ENCODE results near the gene MLH3. TPM values are rescaled to one million over a fixed set of nuclear protein-coding genes. Genes with fewer than 3 reads are reported as not detected.

Gene MLH3
- polyA plus RNA-seq, 1 donor from 2014 or later = 17.3 TPM

DNA sequence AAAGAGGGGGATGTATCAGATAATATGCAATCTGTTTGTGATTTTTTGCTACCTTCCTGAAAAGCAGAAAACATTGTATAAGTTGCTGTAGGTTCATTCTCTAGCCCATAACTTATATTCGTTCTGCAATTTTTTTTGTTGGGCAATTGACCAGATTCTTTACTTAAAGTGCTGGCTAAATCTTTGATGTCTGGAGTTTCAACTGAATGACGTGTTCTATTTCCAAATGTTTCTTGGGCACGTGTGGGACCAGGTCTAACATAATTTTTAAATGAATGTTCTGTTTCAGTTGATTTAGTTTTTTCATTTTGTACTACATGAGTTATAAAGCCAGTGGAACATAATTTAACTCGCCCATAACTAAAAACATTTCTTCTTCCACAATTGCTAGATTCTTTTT, 3.8 kb downstream of the MLH3 start:
- Histone ChIP-seq H3K27me3 (ENCODE audit: insufficient read depth, low read depth, low read length) (no peaks in the 10 kb centered on the region), H3K27ac (ENCODE audit: low read length) (no peak overlapping the region)

DNA sequence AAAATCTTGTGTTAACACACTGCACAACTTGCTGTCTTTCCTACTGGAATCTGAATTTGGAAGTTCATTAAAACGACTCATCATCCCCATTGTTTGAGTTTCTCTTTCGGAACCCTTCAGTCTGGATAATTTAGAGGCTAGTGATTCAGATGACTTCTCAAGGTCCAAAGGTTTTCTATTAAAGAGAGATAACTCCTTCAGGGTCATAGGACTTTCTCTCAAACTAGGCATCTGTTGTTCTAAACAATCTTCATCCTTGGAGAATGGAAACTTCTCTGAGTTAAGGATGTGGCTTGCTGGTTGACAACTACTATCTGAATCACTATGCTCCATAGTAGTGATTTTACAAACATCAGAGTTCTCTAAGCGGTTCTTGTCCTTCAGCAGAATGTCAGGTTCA, 4.4 kb downstream of the MLH3 start:
- Histone ChIP-seq H3K9ac (ENCODE audit: low read length) (no peak overlapping the region), H4K20me1 (ENCODE audit: insufficient read depth) (no peaks in the 10 kb centered on the region), H3K4me3 (ENCODE audit: low read length) (no peak overlapping the region), H3K36me3 (ENCODE audit: insufficient read depth, low read length) (no peaks in the 10 kb centered on the region), H3K4me2 (ENCODE audit: low read length) (no peak overlapping the region), H3F3A (ENCODE audit: insufficient read depth, low read length, poor library complexity, severe bottlenecking) (no peaks in the 10 kb centered on the region), H3K27me3 (ENCODE audit: insufficient read depth, low read depth, low read length) (no peaks in the 10 kb centered on the region), H2AFZ (ENCODE audit: low read depth, low read length) (no peak overlapping the region), H3K79me2 (replicated peaks; ENCODE audit: insufficient read depth, low read length) (no peaks in the 10 kb centered on the region), H3K9me3 (ENCODE audit: low read length) (no peaks in the 10 kb centered on the region), H3K9me2 (ENCODE audit: insufficient read depth, low read length) (no peaks in the 10 kb centered on the region), H3K27ac (ENCODE audit: low read length) (no peak overlapping the region)
- TF ChIP-seq SMC3 (conservative IDR thresholded peaks at IDR 0.05; ENCODE audit: poor library complexity) (no peak), POLR2AphosphoS5 (IDR thresholded peaks at IDR 0.05) (no peak)

More for the DNA sequence above, 3.8 kb downstream of the MLH3 start:
- no peaks in the 10 kb centered on the region for H3K79me2 ChIP-seq (replicated peaks; ENCODE audit: insufficient read depth, low read length)
- H3K4me2 ChIP-seq (ENCODE audit: low read length) = no peak overlapping the region
- H3K9me3 ChIP-seq (ENCODE audit: low read length) = no peaks in the 10 kb centered on the region
- H4K20me1 ChIP-seq (ENCODE audit: insufficient read depth) = no peaks in the 10 kb centered on the region
- no peak overlapping the region for H2AFZ ChIP-seq (ENCODE audit: low read depth, low read length)
- no peak overlapping the region for H3K9ac ChIP-seq (ENCODE audit: low read length)
- H3K36me3 ChIP-seq (ENCODE audit: insufficient read depth, low read length) = no peaks in the 10 kb centered on the region
- H3K9me2 ChIP-seq (ENCODE audit: insufficient read depth, low read length) = no peaks in the 10 kb centered on the region
- TF ChIP-seq, protein P1, sequence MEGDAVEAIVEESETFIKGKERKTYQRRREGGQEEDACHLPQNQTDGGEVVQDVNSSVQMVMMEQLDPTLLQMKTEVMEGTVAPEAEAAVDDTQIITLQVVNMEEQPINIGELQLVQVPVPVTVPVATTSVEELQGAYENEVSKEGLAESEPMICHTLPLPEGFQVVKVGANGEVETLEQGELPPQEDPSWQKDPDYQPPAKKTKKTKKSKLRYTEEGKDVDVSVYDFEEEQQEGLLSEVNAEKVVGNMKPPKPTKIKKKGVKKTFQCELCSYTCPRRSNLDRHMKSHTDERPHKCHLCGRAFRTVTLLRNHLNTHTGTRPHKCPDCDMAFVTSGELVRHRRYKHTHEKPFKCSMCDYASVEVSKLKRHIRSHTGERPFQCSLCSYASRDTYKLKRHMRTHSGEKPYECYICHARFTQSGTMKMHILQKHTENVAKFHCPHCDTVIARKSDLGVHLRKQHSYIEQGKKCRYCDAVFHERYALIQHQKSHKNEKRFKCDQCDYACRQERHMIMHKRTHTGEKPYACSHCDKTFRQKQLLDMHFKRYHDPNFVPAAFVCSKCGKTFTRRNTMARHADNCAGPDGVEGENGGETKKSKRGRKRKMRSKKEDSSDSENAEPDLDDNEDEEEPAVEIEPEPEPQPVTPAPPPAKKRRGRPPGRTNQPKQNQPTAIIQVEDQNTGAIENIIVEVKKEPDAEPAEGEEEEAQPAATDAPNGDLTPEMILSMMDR (IDR thresholded peaks at IDR 0.05; ENCODE audit: poor library complexity, severe bottlenecking) = no peak
- TF ChIP-seq RAD21 (conservative IDR thresholded peaks at IDR 0.05) = no peak
- TF ChIP-seq EZH2 (IDR thresholded peaks at IDR 0.05; ENCODE audit: borderline replicate concordance, insufficient read depth, low read length, poor library complexity, severe bottlenecking) = no peak
- TF ChIP-seq POLR2AphosphoS5 (IDR thresholded peaks at IDR 0.05) = no peak
- TF ChIP-seq MXI1 (conservative IDR thresholded peaks at IDR 0.05; ENCODE audit: poor library complexity, severe bottlenecking) = no peak
- no peak for TF ChIP-seq EP300 (conservative IDR thresholded peaks at IDR 0.05; ENCODE audit: poor library complexity, severe bottlenecking)
- TF ChIP-seq SMC3 (conservative IDR thresholded peaks at IDR 0.05; ENCODE audit: poor library complexity) = no peak
- TF ChIP-seq TAF1 (IDR thresholded peaks at IDR 0.05; ENCODE audit: low read depth) = no peak
- TF ChIP-seq, protein P2, sequence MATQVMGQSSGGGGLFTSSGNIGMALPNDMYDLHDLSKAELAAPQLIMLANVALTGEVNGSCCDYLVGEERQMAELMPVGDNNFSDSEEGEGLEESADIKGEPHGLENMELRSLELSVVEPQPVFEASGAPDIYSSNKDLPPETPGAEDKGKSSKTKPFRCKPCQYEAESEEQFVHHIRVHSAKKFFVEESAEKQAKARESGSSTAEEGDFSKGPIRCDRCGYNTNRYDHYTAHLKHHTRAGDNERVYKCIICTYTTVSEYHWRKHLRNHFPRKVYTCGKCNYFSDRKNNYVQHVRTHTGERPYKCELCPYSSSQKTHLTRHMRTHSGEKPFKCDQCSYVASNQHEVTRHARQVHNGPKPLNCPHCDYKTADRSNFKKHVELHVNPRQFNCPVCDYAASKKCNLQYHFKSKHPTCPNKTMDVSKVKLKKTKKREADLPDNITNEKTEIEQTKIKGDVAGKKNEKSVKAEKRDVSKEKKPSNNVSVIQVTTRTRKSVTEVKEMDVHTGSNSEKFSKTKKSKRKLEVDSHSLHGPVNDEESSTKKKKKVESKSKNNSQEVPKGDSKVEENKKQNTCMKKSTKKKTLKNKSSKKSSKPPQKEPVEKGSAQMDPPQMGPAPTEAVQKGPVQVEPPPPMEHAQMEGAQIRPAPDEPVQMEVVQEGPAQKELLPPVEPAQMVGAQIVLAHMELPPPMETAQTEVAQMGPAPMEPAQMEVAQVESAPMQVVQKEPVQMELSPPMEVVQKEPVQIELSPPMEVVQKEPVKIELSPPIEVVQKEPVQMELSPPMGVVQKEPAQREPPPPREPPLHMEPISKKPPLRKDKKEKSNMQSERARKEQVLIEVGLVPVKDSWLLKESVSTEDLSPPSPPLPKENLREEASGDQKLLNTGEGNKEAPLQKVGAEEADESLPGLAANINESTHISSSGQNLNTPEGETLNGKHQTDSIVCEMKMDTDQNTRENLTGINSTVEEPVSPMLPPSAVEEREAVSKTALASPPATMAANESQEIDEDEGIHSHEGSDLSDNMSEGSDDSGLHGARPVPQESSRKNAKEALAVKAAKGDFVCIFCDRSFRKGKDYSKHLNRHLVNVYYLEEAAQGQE (IDR thresholded peaks at IDR 0.05; ENCODE audit: borderline replicate concordance) = no peak
- H3K4me3 ChIP-seq (ENCODE audit: low read length) = no peak overlapping the region
- H3F3A ChIP-seq (ENCODE audit: insufficient read depth, low read length, poor library complexity, severe bottlenecking) = no peaks in the 10 kb centered on the region

DNA sequence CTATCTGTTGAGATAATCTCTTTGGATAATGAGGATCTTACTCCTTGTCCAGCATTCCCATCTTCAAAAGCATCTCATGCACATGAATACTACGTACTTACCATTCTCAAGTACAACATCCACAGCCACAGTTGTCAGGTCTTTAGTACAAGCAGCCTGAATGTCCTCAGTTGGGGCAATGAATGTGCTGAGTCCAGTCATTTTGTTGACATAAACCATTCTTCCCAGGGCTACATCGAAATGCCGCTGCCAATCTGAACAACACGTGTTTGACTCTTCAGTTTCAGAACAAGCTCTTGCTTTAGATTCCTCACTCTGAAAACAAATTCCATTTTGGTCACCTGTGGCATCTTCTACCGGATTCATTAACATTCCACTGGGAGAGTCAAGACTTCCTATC, 5.0 kb downstream of the MLH3 start:
- H3K4me3 ChIP-seq (ENCODE audit: low read length) = no peak overlapping the region
- H3K36me3 ChIP-seq (ENCODE audit: insufficient read depth, low read length) = no peaks in the 10 kb centered on the region
- no peaks in the 10 kb centered on the region for H3K79me2 ChIP-seq (replicated peaks; ENCODE audit: insufficient read depth, low read length)
- H3K9me3 ChIP-seq (ENCODE audit: low read length) = no peaks in the 10 kb centered on the region
- H4K20me1 ChIP-seq (ENCODE audit: insufficient read depth) = no peaks in the 10 kb centered on the region
- no peak for TF ChIP-seq TAF1 (IDR thresholded peaks at IDR 0.05; ENCODE audit: low read depth)
- TF ChIP-seq EZH2 (IDR thresholded peaks at IDR 0.05; ENCODE audit: borderline replicate concordance, insufficient read depth, low read length, poor library complexity, severe bottlenecking) = no peak
- no peak for TF ChIP-seq MXI1 (conservative IDR thresholded peaks at IDR 0.05; ENCODE audit: poor library complexity, severe bottlenecking)
- no peak overlapping the region for H3K4me2 ChIP-seq (ENCODE audit: low read length)
- no peaks in the 10 kb centered on the region for H3K27me3 ChIP-seq (ENCODE audit: insufficient read depth, low read depth, low read length)
- no peaks in the 10 kb centered on the region for H3K9me2 ChIP-seq (ENCODE audit: insufficient read depth, low read length)
- H3K9ac ChIP-seq (ENCODE audit: low read length) = no peak overlapping the region
- no peak overlapping the region for H2AFZ ChIP-seq (ENCODE audit: low read depth, low read length)
- no peak overlapping the region for H3K27ac ChIP-seq (ENCODE audit: low read length)
- no peaks in the 10 kb centered on the region for H3F3A ChIP-seq (ENCODE audit: insufficient read depth, low read length, poor library complexity, severe bottlenecking)

All from neural cell (in vitro differentiated cells).